ENCODE measurements around the gene TMEM217.
A peak's percentile ranks its signal among the peaks of the same experiment; 100 is the strongest.
"Not testable (repeated sequence)": the region's sequence is repeated elsewhere in the genome, so short reads cannot be mapped to it uniquely, and the experiment has no call there.

Gene TMEM217

GRCh38 chr6:37303091-37303660, 45.2 kb upstream of the TMEM217 start:
- H3K36me3 ChIP-seq (ENCODE audit: control insufficient read depth in 4 of 4, insufficient read depth in 4 of 4, low read length in 3 of 4) = peaks cover 5 to 34% (median 21%) of the 10 kb centered on the region in 4 experiments
- no peaks in the 10 kb centered on the region for H3K27me3 ChIP-seq (replicated peaks in 2 of 5; ENCODE audit: control insufficient read depth in 4 of 5, insufficient read depth in 5 of 5, low read length in 4 of 5)
- H3K27ac ChIP-seq (ENCODE audit: insufficient read depth in 1 of 2, low read depth in 1 of 2, low read length in 2 of 2, poor library complexity in 1 of 2, severe bottlenecking in 2 of 2) = no peak overlapping the region
- peaks cover 0 to 14% (median 2%) of the 10 kb centered on the region in 4 experiments for H3K4me1 ChIP-seq (ENCODE audit: control extremely low read depth in 1 of 4, control insufficient read depth in 4 of 4, insufficient read depth in 4 of 4, low read length in 3 of 4)
- POLR2A ChIA-PET = interaction anchor here (1.0 to 1.3 kb wide), 2 partner anchors 11 kb away, joined by 3 read pairs; no protein-coding TSS in a partner anchor
- CTCF ChIA-PET = interaction anchor here (0.7 to 6.8 kb wide), 12 partner anchors 8 to 285 kb away, joined by 3 to 91 read pairs (median 5); no protein-coding TSS in a partner anchor
- no peak for DNase-seq
- H3K9me3 ChIP-seq (ENCODE audit: control extremely low read depth in 1 of 5, control insufficient read depth in 4 of 5, insufficient read depth in 2 of 5, low read depth in 1 of 5, low read length in 4 of 5) = no peaks in the 10 kb centered on the region
- no peak overlapping the region for H3K4me3 ChIP-seq (ENCODE audit: control insufficient read depth in 1 of 7, extremely low read depth in 1 of 7, insufficient read depth in 4 of 7, low read depth in 2 of 7, low read length in 6 of 7)
- 76% methylated on average over 5 of the region's 6 CpGs for WGBS (ENCODE audit: insufficient coverage)

GRCh38 chr6:37302086-37302686, 44.2 kb upstream of the TMEM217 start:
- H3K27ac ChIP-seq (ENCODE audit: insufficient read depth in 1 of 2, low read depth in 1 of 2, low read length in 2 of 2, poor library complexity in 1 of 2, severe bottlenecking in 2 of 2) = no peak overlapping the region
- no peaks in the 10 kb centered on the region for H3K27me3 ChIP-seq (replicated peaks in 2 of 5; ENCODE audit: control insufficient read depth in 4 of 5, insufficient read depth in 5 of 5, low read length in 4 of 5)
- H3K4me1 ChIP-seq (ENCODE audit: control extremely low read depth in 1 of 4, control insufficient read depth in 4 of 4, insufficient read depth in 4 of 4, low read length in 3 of 4) = peaks cover 0 to 14% (median 2%) of the 10 kb centered on the region in 4 experiments
- no peak overlapping the region for H3K4me3 ChIP-seq (ENCODE audit: control insufficient read depth in 1 of 7, extremely low read depth in 1 of 7, insufficient read depth in 4 of 7, low read depth in 2 of 7, low read length in 6 of 7)
- DNase-seq = peak; percentile 46 to 82 (median 72)
- H3K36me3 ChIP-seq (ENCODE audit: control insufficient read depth in 4 of 4, insufficient read depth in 4 of 4, low read length in 3 of 4) = peaks cover 5 to 40% (median 21%) of the 10 kb centered on the region in 4 experiments
- POLR2A ChIA-PET = interaction anchor here (0.6 to 1.4 kb wide), 3 partner anchors 12 to 44 kb away, joined by 3 to 4 read pairs (median 3); partner anchors contain the start of genes TBC1D22B and TMEM217
- CTCF ChIA-PET = interaction anchor here (1.0 to 6.8 kb wide), 8 partner anchors 9 to 92 kb away, joined by 3 to 91 read pairs (median 4); no protein-coding TSS in a partner anchor
- no peaks in the 10 kb centered on the region for H3K9me3 ChIP-seq (ENCODE audit: control extremely low read depth in 1 of 5, control insufficient read depth in 4 of 5, insufficient read depth in 2 of 5, low read depth in 1 of 5, low read length in 4 of 5)
- WGBS (ENCODE audit: insufficient coverage) = 88% methylated on average over 1 of the region's 1 CpG

- WGBS (ENCODE audit: insufficient coverage) = no CpG with 5 or more reads among the region's 4 CpGs
- Histone ChIP-seq H3K27me3 (replicated peaks in 2 of 5; ENCODE audit: control insufficient read depth in 4 of 5, insufficient read depth in 5 of 5, low read length in 4 of 5) (no peaks in the 10 kb centered on the region), H3K4me1 (ENCODE audit: control extremely low read depth in 1 of 4, control insufficient read depth in 4 of 4, insufficient read depth in 4 of 4, low read length in 3 of 4) (peaks cover 0 to 14% (median 2%) of the 10 kb centered on the region in 4 experiments), H3K4me3 (ENCODE audit: control insufficient read depth in 1 of 7, extremely low read depth in 1 of 7, insufficient read depth in 4 of 7, low read depth in 2 of 7, low read length in 6 of 7) (no peak overlapping the region), H3K9me3 (ENCODE audit: control extremely low read depth in 1 of 5, control insufficient read depth in 4 of 5, insufficient read depth in 2 of 5, low read depth in 1 of 5, low read length in 4 of 5) (no peaks in the 10 kb centered on the region), H3K27ac (ENCODE audit: insufficient read depth in 1 of 2, low read depth in 1 of 2, low read length in 2 of 2, poor library complexity in 1 of 2, severe bottlenecking in 2 of 2) (no peak overlapping the region), H3K36me3 (ENCODE audit: control insufficient read depth in 4 of 4, insufficient read depth in 4 of 4, low read length in 3 of 4) (peaks cover 8 to 46% (median 23%) of the 10 kb centered on the region in 4 experiments)
- CTCF ChIA-PET = interaction anchor here (0.8 to 2.3 kb wide), 5 partner anchors 9 to 79 kb away, joined by 3 to 8 read pairs (median 3); no protein-coding TSS in a partner anchor
- POLR2A ChIA-PET = interaction anchor here (0.6 to 1.1 kb wide), 2 partner anchors 15 to 29 kb away, joined by 3 to 4 read pairs; no protein-coding TSS in a partner anchor
- no peak for DNase-seq
These were observed 42.0 kb upstream of the TMEM217 start for GRCh38 chr6:37299990-37300389.

GRCh38 chr6:37298958-37299357, 41.0 kb upstream of the TMEM217 start:
- peaks cover 8 to 51% (median 25%) of the 10 kb centered on the region in 4 experiments for H3K36me3 ChIP-seq (ENCODE audit: control insufficient read depth in 4 of 4, insufficient read depth in 4 of 4, low read length in 3 of 4)
- H3K4me3 ChIP-seq (ENCODE audit: control insufficient read depth in 1 of 7, extremely low read depth in 1 of 7, insufficient read depth in 4 of 7, low read depth in 2 of 7, low read length in 6 of 7) = no peak overlapping the region
- no peaks in the 10 kb centered on the region for H3K27me3 ChIP-seq (replicated peaks in 2 of 5; ENCODE audit: control insufficient read depth in 4 of 5, insufficient read depth in 5 of 5, low read length in 4 of 5)
- H3K9me3 ChIP-seq (ENCODE audit: control extremely low read depth in 1 of 5, control insufficient read depth in 4 of 5, insufficient read depth in 2 of 5, low read depth in 1 of 5, low read length in 4 of 5) = peaks cover 0 to 4% (median 2%) of the 10 kb centered on the region in 5 experiments
- POLR2A ChIA-PET = interaction anchor here (1.1 kb wide), 1 partner anchor 16 kb away, joined by 4 read pairs; no protein-coding TSS in a partner anchor
- no peak overlapping the region for H3K27ac ChIP-seq (ENCODE audit: insufficient read depth in 1 of 2, low read depth in 1 of 2, low read length in 2 of 2, poor library complexity in 1 of 2, severe bottlenecking in 2 of 2)
- peaks cover 0 to 14% (median under 1%) of the 10 kb centered on the region in 4 experiments for H3K4me1 ChIP-seq (ENCODE audit: control extremely low read depth in 1 of 4, control insufficient read depth in 4 of 4, insufficient read depth in 4 of 4, low read length in 3 of 4)
- CTCF ChIA-PET = interaction anchor here (2.3 kb wide), 1 partner anchor 15 kb away, joined by 8 read pairs; no protein-coding TSS in a partner anchor
- DNase-seq = no peak

- H3K4me1 ChIP-seq (ENCODE audit: control extremely low read depth in 1 of 4, control insufficient read depth in 4 of 4, insufficient read depth in 4 of 4, low read length in 3 of 4); POLR2A ChIA-PET; H3K27me3 ChIP-seq (replicated peaks in 2 of 5; ENCODE audit: control insufficient read depth in 4 of 5, insufficient read depth in 5 of 5, low read length in 4 of 5); H3K9me3 ChIP-seq (ENCODE audit: control extremely low read depth in 1 of 5, control insufficient read depth in 4 of 5, insufficient read depth in 2 of 5, low read depth in 1 of 5, low read length in 4 of 5); H3K27ac ChIP-seq (ENCODE audit: insufficient read depth in 1 of 2, low read depth in 1 of 2, low read length in 2 of 2, poor library complexity in 1 of 2, severe bottlenecking in 2 of 2); H3K4me3 ChIP-seq (ENCODE audit: control insufficient read depth in 1 of 7, extremely low read depth in 1 of 7, insufficient read depth in 4 of 7, low read depth in 2 of 7, low read length in 6 of 7); DNase-seq: not testable (repeated sequence)
- peaks cover 5 to 50% (median 20%) of the 10 kb centered on the region in 4 experiments for H3K36me3 ChIP-seq (ENCODE audit: control insufficient read depth in 4 of 4, insufficient read depth in 4 of 4, low read length in 3 of 4)
- CTCF ChIA-PET = interaction anchor here (0.8 to 1.6 kb wide), 3 partner anchors 18 to 68 kb away, joined by 3 to 10 read pairs (median 5); no protein-coding TSS in a partner anchor
These were observed 39.7 kb upstream of the TMEM217 start for GRCh38 chr6:37297637-37298036.

GRCh38 chr6:37293426-37293825, 35.5 kb upstream of the TMEM217 start:
- DNase-seq = no peak
- no peak overlapping the region for H3K4me3 ChIP-seq (ENCODE audit: control insufficient read depth in 1 of 7, extremely low read depth in 1 of 7, insufficient read depth in 4 of 7, low read depth in 2 of 7, low read length in 6 of 7)
- CTCF ChIA-PET = interaction anchor here (1.2 to 2.5 kb wide), 4 partner anchors 10 to 21 kb away, joined by 3 to 23 read pairs (median 8); no protein-coding TSS in a partner anchor
- peaks cover 0 to 15% (median 3%) of the 10 kb centered on the region in 4 experiments for H3K4me1 ChIP-seq (ENCODE audit: control extremely low read depth in 1 of 4, control insufficient read depth in 4 of 4, insufficient read depth in 4 of 4, low read length in 3 of 4)
- POLR2A ChIA-PET = no interaction called here
- no peaks in the 10 kb centered on the region for H3K27me3 ChIP-seq (replicated peaks in 2 of 5; ENCODE audit: control insufficient read depth in 4 of 5, insufficient read depth in 5 of 5, low read length in 4 of 5)
- H3K9me3 ChIP-seq (ENCODE audit: control extremely low read depth in 1 of 5, control insufficient read depth in 4 of 5, insufficient read depth in 2 of 5, low read depth in 1 of 5, low read length in 4 of 5) = peaks cover 0 to 4% (median 2%) of the 10 kb centered on the region in 5 experiments
- H3K27ac ChIP-seq (ENCODE audit: insufficient read depth in 1 of 2, low read depth in 1 of 2, low read length in 2 of 2, poor library complexity in 1 of 2, severe bottlenecking in 2 of 2) = no peak overlapping the region
- H3K36me3 ChIP-seq (ENCODE audit: control insufficient read depth in 4 of 4, insufficient read depth in 4 of 4, low read length in 3 of 4) = peaks cover 10 to 51% (median 31%) of the 10 kb centered on the region in 4 experiments
